SH-SY5Y (cell line): Measurements from ENCODE around the gene LY6G6D.

ENCODE experiments used
- GATA2 ChIP-seq: IDR thresholded peaks from 2 replicates; pipeline ENCODE4 v1.6.1; 2011; ENCODE audit warnings: mild to moderate bottlenecking, low read depth, low read length
- GATA3 ChIP-seq: IDR thresholded peaks from 2 replicates; pipeline ENCODE4 v1.6.1; 2011; ENCODE audit warnings: low read depth, mild to moderate bottlenecking, low read length, moderate library complexity

Gene LY6G6D

GRCh38 chr6:31720196-31720770, 5.1 kb downstream of the LY6G6D start:
- TF ChIP-seq GATA2 (no peak), GATA3 (no peak)

- TF ChIP-seq GATA2 (no peak), GATA3 (no peak)
Measured at GRCh38 chr6:31721351-31722020, 6.3 kb downstream of the LY6G6D start, which contains the start of gene LY6G6C. TSS of gene LY6G6C (minus strand) at chr6:31721746. CDS start at chr6:31721679, 67 bp downstream.

- TF ChIP-seq GATA2, result no peak
- TF ChIP-seq GATA3, result no peak
Measured at GRCh38 chr6:31722173-31722572, 7.0 kb downstream of the LY6G6D start.

- TF ChIP-seq GATA3 (no peak), GATA2 (no peak)
Measured at GRCh38 chr6:31723245-31723979, 8.3 kb downstream of the LY6G6D start, which contains the start of gene MPIG6B. TSS of gene MPIG6B (plus strand) at chr6:31723373. CDS start at chr6:31723384, 11 bp downstream.

- no peak for TF ChIP-seq GATA2
- TF ChIP-seq GATA3, result no peak
Measured at GRCh38 chr6:31723980-31724691, 9.0 kb downstream of the LY6G6D start.

GRCh38 chr6:31725502-31726350, 10.6 kb downstream of the LY6G6D start:
- TF ChIP-seq GATA3, result no peak
- TF ChIP-seq GATA2, result no peak

- TF ChIP-seq GATA2, result no peak
- TF ChIP-seq GATA3, result no peak
Measured at GRCh38 chr6:31727034-31727716, 12.0 kb downstream of the LY6G6D start.

GRCh38 chr6:31727717-31728671, 12.8 kb downstream of the LY6G6D start:
- no peak for TF ChIP-seq GATA2
- TF ChIP-seq GATA3, result no peak

GRCh38 chr6:31728767-31729514, 13.8 kb downstream of the LY6G6D start, which contains the start of gene DDAH2:
TSS of gene DDAH2 (minus strand) at chr6:31729299. CDS start at chr6:31729161, 138 bp downstream.
- TF ChIP-seq GATA2 (no peak), GATA3 (no peak)

- no peak for TF ChIP-seq GATA3
- TF ChIP-seq GATA2, result no peak
Measured at GRCh38 chr6:31729515-31729978, 14.4 kb downstream of the LY6G6D start.

- TF ChIP-seq GATA2 (no peak), GATA3 (no peak)
Measured at GRCh38 chr6:31729979-31730630, 15.0 kb downstream of the LY6G6D start.
